A673 (cell line): ENCODE data around the gene FAM168B. TPM values are rescaled to one million over a fixed set of nuclear protein-coding genes. Genes with fewer than 3 reads are reported as not detected.

Experiments
- Bru-seq: library from RNA; stranded (reverse); fragments of 400-500 nt; gene quantifications from one replicate; lab custom pipeline; 2021; lab: Mats Ljungman, UMichigan
- BruChase-seq, 2 experiments: library from RNA; stranded (reverse); fragments of 400-500 nt; gene quantifications; one replicate each; lab custom pipeline; 2021; lab: Mats Ljungman, UMichigan
- BruUV-seq: library from RNA; stranded (reverse); fragments of 400-500 nt; replicated peaks from 2 replicates; lab custom pipeline; 2021; lab: Mats Ljungman, UMichigan
- CTCF ChIA-PET: fragments of 300-600 bp; sonication (Branson Sonifier 250); formaldehyde crosslinking; loops from one replicate; lab custom pipeline; 2022; ENCODE audit warnings: antibody characterized with exemption; lab: Charles Lee
- POLR2A ChIA-PET: fragments of 300-600 bp; sonication (Branson Sonifier 250); formaldehyde crosslinking; loops from one replicate; lab custom pipeline; 2022; ENCODE audit warnings: antibody characterized with exemption; ENCODE audit not compliant: low non-redundant PET; lab: Charles Lee
- DNase-seq: peaks from one replicate; pipeline ENCODE4 v3.0.0-alpha.2; 2015; ENCODE audit warnings: low spot score
- H3K27ac ChIP-seq: fragments of 200-600 bp; sonication (generic); 2 replicates; pipeline ENCODE4 v1.5.1; 2016; ENCODE audit warnings: mixed run types, low read depth, mild to moderate bottlenecking, mixed read lengths, antibody characterized with exemption, low read length; ENCODE audit not compliant: poor library complexity, severe bottlenecking
- H3K27me3 ChIP-seq: fragments of 200-600 bp; sonication (generic); replicated peaks from 2 replicates; pipeline ENCODE4 v1.6.1; 2017; ENCODE audit warnings: mixed run types, low read depth, mild to moderate bottlenecking, mixed read lengths, antibody characterized with exemption, low read length; ENCODE audit not compliant: insufficient read depth, poor library complexity
- H3K36me3 ChIP-seq: fragments of 200-600 bp; sonication (generic); 2 replicates; pipeline ENCODE4 v1.6.1; 2016; ENCODE audit warnings: mixed run types, mild to moderate bottlenecking, mixed read lengths, antibody characterized with exemption, low read length; ENCODE audit not compliant: insufficient read depth, poor library complexity, severe bottlenecking
- H3K4me1 ChIP-seq: fragments of 200-600 bp; sonication (generic); 2 replicates; pipeline ENCODE4 v1.6.1; 2017; ENCODE audit warnings: mixed run types, mild to moderate bottlenecking, mixed read lengths, antibody characterized with exemption, low read length; ENCODE audit not compliant: insufficient read depth, poor library complexity, severe bottlenecking
- H3K4me3 ChIP-seq: fragments of 200-600 bp; sonication (generic); 2 replicates; pipeline ENCODE4 v1.5.1; 2016; ENCODE audit warnings: low read depth, mixed run types, mild to moderate bottlenecking, mixed read lengths, low read length; ENCODE audit not compliant: poor library complexity, severe bottlenecking
- H3K9me3 ChIP-seq: fragments of 200-600 bp; sonication (generic); 2 replicates; pipeline ENCODE4 v1.6.1; 2016; ENCODE audit warnings: mixed run types, low read depth, mild to moderate bottlenecking, mixed read lengths, antibody characterized with exemption, low read length; ENCODE audit not compliant: poor library complexity, severe bottlenecking
- CTCF ChIP-seq: fragments of 300-800, 200-600 bp; sonication (generic); conservative IDR thresholded peaks from 2 replicates; pipeline ENCODE4 v1.5.1; 2017; ENCODE audit warnings: low read depth, mild to moderate bottlenecking, antibody characterized with exemption, low read length, moderate library complexity, mixed read lengths
- EZH2 ChIP-seq: fragments of 200-600 bp; sonication (generic); IDR thresholded peaks from 2 replicates; pipeline ENCODE4 v1.6.1; 2017; ENCODE audit warnings: borderline replicate concordance, low read depth, mild to moderate bottlenecking, mixed read lengths, antibody characterized with exemption, low read length; ENCODE audit not compliant: poor library complexity, severe bottlenecking
- intact Hi-C: fragments of 100-400 bp; cut with micrococcal nuclease; formaldehyde crosslinking; loops from one replicate; pipeline ENCODE4 v1.10.0; 2022; ENCODE audit not compliant: unreplicated experiment
- long read RNA-seq: library from polyadenylated mRNA; stranded (forward); transcript quantifications from one replicate; pipeline ENCODE4 v2.0.0, GENCODE V29; 2022
- total RNA-seq: library from RNA; stranded (reverse); gene quantifications from 2 replicates; pipeline ENCODE4 v1.2.3, GENCODE V29; 2021

Gene FAM168B
- total RNA-seq, result 143 and 149 TPM in 2 replicates
- percentile 93 among the genes with signal in this experiment for Bru-seq, nascent RNA
- BruChase-seq, experiment 1, labeled RNA remaining after a 2-hour chase, result percentile 97 among the genes with signal in this experiment
- BruChase-seq, experiment 2, labeled RNA remaining after a 6-hour chase, result percentile 98 among the genes with signal in this experiment
- long read RNA-seq, full-length matches to known transcripts, result 75 of 164 reads
- long read RNA-seq, partial matches to known transcripts, result 13 of 164 reads
- long read RNA-seq, other reads (novel, unspliced or antisense), result 76 of 164 reads

DNA sequence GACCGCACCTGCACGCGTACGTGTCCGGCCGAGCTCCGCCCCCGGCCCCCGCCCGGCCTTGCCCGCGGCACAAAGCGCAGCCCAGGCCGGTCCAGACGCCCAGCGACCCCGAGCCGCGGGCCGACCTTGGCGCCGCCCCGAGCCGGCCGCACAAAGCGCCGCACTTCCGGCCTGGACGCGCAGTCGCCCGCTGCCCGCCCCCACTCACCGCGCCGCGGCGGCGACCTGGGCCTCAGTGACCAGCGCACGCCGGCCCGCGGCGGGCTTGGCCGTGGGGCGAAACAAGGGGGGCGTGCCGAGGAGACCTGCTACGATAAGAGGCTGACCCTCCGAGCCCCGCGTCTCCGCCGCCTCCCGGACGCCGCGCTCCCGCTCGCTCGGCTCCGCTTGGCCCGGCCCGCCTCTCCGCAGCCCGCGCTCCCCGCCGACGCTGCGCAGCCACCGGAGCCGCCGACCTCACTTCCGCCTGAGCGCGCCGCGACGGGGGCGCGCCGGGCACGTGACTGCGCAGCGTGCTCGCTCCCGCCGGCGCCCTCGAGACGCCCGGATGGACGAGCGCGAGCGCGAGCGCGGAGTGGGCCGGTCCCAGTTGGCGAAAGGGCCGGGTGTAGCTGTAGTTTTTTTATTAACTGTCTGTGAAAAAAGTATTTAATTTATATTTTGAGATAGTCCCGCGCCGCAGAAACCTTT, at the start of gene FAM168B:
Gene FAM168B (minus strand): TSS at position 455 of the 690 bp plus-strand sequence. CDS start 10,814 bp downstream, outside the sequence.
- DNase-seq, result peak; percentile 94
- H3K4me3 ChIP-seq, result peak within 1 kb of the TSS; percentile 78
- no peaks in the 10 kb centered on the region for H3K9me3 ChIP-seq
- peak within 1 kb of the TSS; percentile 94 for H3K27ac ChIP-seq
- TF ChIP-seq CTCF (no peak), EZH2 (no peak)
- no peaks in the 10 kb centered on the region for H3K4me1 ChIP-seq
- H3K36me3 ChIP-seq, result peaks cover 13% of the 10 kb centered on the region
- ChIA-PET POLR2A (no interaction called here), CTCF (no interaction called here)
- intact Hi-C loops, result no loop called here
- no TSS peak for BruUV-seq
- no peaks in the 10 kb centered on the region for H3K27me3 ChIP-seq

GRCh38 chr2:131142849-131143248, 49.6 kb upstream of the FAM168B start:
- no TSS peak for BruUV-seq
- POLR2A ChIA-PET, result no interaction called here
- H3K36me3 ChIP-seq, result peaks cover 22% of the 10 kb centered on the region
- no peak overlapping the region for H3K27ac ChIP-seq
- no peaks in the 10 kb centered on the region for H3K4me1 ChIP-seq
- no peak overlapping the region for H3K4me3 ChIP-seq
- no peaks in the 10 kb centered on the region for H3K9me3 ChIP-seq
- H3K27me3 ChIP-seq, result no peaks in the 10 kb centered on the region
- DNase-seq, result no peak
- TF ChIP-seq EZH2 (no peak), CTCF (no peak)
- intact Hi-C loops, result no loop called here
- CTCF ChIA-PET, result interaction anchor here (0.6 kb wide), 1 partner anchor 10 kb away, joined by 6 read pairs; no protein-coding TSS in a partner anchor

GRCh38 chr2:131140581-131140980, 47.3 kb upstream of the FAM168B start:
- no peak overlapping the region for H3K27ac ChIP-seq
- POLR2A ChIA-PET, result no interaction called here
- no peaks in the 10 kb centered on the region for H3K4me1 ChIP-seq
- H3K36me3 ChIP-seq, result peaks cover 26% of the 10 kb centered on the region
- intact Hi-C loops, result no loop called here
- no peak for DNase-seq
- no peaks in the 10 kb centered on the region for H3K27me3 ChIP-seq
- no peaks in the 10 kb centered on the region for H3K9me3 ChIP-seq
- CTCF ChIA-PET, result no interaction called here
- TF ChIP-seq CTCF (no peak), EZH2 (no peak)
- no TSS peak for BruUV-seq
- no peak overlapping the region for H3K4me3 ChIP-seq
